DMS 273 treated with DMSO at 0.1 percent for 48 hours (cell line): ENCODE measurements around the gene PDE3B.

Experiments used
- DNase-seq: peaks from one replicate; lab custom pipeline; 2025; lab: John Stamatoyannopoulos, UW

The PDE3B gene

GRCh38 chr11:14884667-14885273 is 241.2 kb downstream of the PDE3B start:
- no peak for DNase-seq

- DNase-seq, result no peak
Observed at GRCh38 chr11:14886513-14886912, 242.9 kb downstream of the PDE3B start.

GRCh38 chr11:14891143-14892035 is 247.8 kb downstream of the PDE3B start:
- peak; percentile 63 for DNase-seq

- peak; percentile 76 for DNase-seq
Observed at GRCh38 chr11:14892036-14892556, 248.5 kb downstream of the PDE3B start, which contains the start of gene CYP2R1. Gene CYP2R1 (minus strand): TSS chr11:14892231. CDS start chr11:14892205, 26 bp downstream.

GRCh38 chr11:14892577-14892976 is 249.0 kb downstream of the PDE3B start:
- no peak for DNase-seq

- no peak for DNase-seq
Observed at GRCh38 chr11:14894657-14895598, 251.3 kb downstream of the PDE3B start.

- no peak for DNase-seq
Observed at GRCh38 chr11:14898355-14898754, 254.8 kb downstream of the PDE3B start.

GRCh38 chr11:14898906-14899305 is 255.3 kb downstream of the PDE3B start:
- DNase-seq, result no peak

- DNase-seq, result no peak
Observed at GRCh38 chr11:14902650-14903350, 259.2 kb downstream of the PDE3B start.

GRCh38 chr11:14904745-14905103 is 261.1 kb downstream of the PDE3B start:
- no peak for DNase-seq

GRCh38 chr11:14905104-14906033 is 261.8 kb downstream of the PDE3B start:
- no peak for DNase-seq

GRCh38 chr11:14906578-14906977 is 263.0 kb downstream of the PDE3B start:
- DNase-seq, result no peak

GRCh38 chr11:14906993-14907392 is 263.4 kb downstream of the PDE3B start:
- no peak for DNase-seq

GRCh38 chr11:14907411-14908213 is 264.0 kb downstream of the PDE3B start:
- peak; percentile 8 for DNase-seq

- DNase-seq, result peak; percentile 3
Observed at GRCh38 chr11:14908214-14908880, 264.7 kb downstream of the PDE3B start.

GRCh38 chr11:14914536-14914935 is 270.9 kb downstream of the PDE3B start:
- DNase-seq, result no peak

GRCh38 chr11:14916403-14916802 is 272.8 kb downstream of the PDE3B start:
- DNase-seq, result no peak
